PC-3 (cell line): ENCODE data around the gene PBXIP1. TPM values are rescaled to one million over a fixed set of nuclear protein-coding genes. Genes with fewer than 3 reads are reported as not detected.

ENCODE experiments used
- ATAC-seq: fragments of 200-7000 bp; cut with Tn5 transposase; 2 replicates; pipeline ENCODE4 v1.9.1; 2020; ENCODE audit warnings: mild to moderate bottlenecking, moderate library complexity
- BruUV-seq: library from RNA; stranded (reverse); fragments of 400-500 nt; replicated peaks from 2 replicates; lab custom pipeline; 2021; lab: Mats Ljungman, UMichigan
- CTCF ChIA-PET: fragments of 300-600 bp; sonication (Branson Sonifier 250); formaldehyde crosslinking; loops from one replicate; lab custom pipeline; 2022; ENCODE audit warnings: antibody characterized with exemption; lab: Charles Lee
- POLR2A ChIA-PET: fragments of 300-600 bp; sonication (Branson Sonifier 250); formaldehyde crosslinking; loops from one replicate; lab custom pipeline; 2022; ENCODE audit warnings: antibody characterized with exemption; ENCODE audit not compliant: unreplicated experiment; lab: Charles Lee
- DNase-seq: peaks from one replicate; pipeline ENCODE4 v3.0.0-alpha.2; 2015
- H2AFZ ChIP-seq: fragments of 300-600 bp; sonication (generic); 2 replicates; pipeline ENCODE4 v1.6.0; 2016; ENCODE audit warnings: antibody characterized with exemption, low read length
- H3F3A ChIP-seq: fragments of 300-600 bp; sonication (generic); one replicate; pipeline ENCODE4 v1.6.0; 2017; ENCODE audit warnings: antibody characterized with exemption, low read length, control low read depth, mild to moderate bottlenecking; ENCODE audit not compliant: unreplicated experiment
- H3K27ac ChIP-seq: fragments of 300-600 bp; sonication (generic); 2 replicates; pipeline ENCODE4 v1.5.1; 2016; ENCODE audit warnings: mild to moderate bottlenecking, low read length
- H3K27me3 ChIP-seq: fragments of 300-600 bp; sonication (generic); 2 replicates; pipeline ENCODE4 v1.6.1; 2016; ENCODE audit warnings: low read length, mixed read lengths
- H3K36me3 ChIP-seq: fragments of 300-600 bp; sonication (generic); 2 replicates; pipeline ENCODE4 v1.6.1; 2016; ENCODE audit warnings: low read depth, mixed run types, low read length, mixed read lengths
- H3K4me1 ChIP-seq: fragments of 300-600 bp; sonication (generic); 2 replicates; pipeline ENCODE4 v1.5.1; 2016; ENCODE audit warnings: low read length; ENCODE audit not compliant: insufficient read depth
- H3K4me2 ChIP-seq: fragments of 300-600 bp; sonication (generic); 2 replicates; pipeline ENCODE4 v1.6.0; 2016; ENCODE audit warnings: low read length
- H3K4me3 ChIP-seq: fragments of 300-600 bp; sonication (generic); 2 replicates; pipeline ENCODE4 v1.5.1; 2016; ENCODE audit warnings: mild to moderate bottlenecking, low read length, mixed read lengths
- H3K79me2 ChIP-seq: fragments of 300-600 bp; sonication (generic); 2 replicates; pipeline ENCODE4 v1.6.1; 2017; ENCODE audit warnings: low read length, mixed read lengths
- H3K9ac ChIP-seq: fragments of 300-600 bp; sonication (generic); 2 replicates; pipeline ENCODE4 v1.6.0; 2016; ENCODE audit warnings: mild to moderate bottlenecking, low read length
- H3K9me2 ChIP-seq: fragments of 300-600 bp; sonication (generic); replicated peaks from 2 replicates; pipeline ENCODE4 v1.6.1; 2016; ENCODE audit warnings: mixed run types, low read length, mixed read lengths
- H3K9me3 ChIP-seq: fragments of 300-600 bp; sonication (generic); 2 replicates; pipeline ENCODE4 v1.6.1; 2016; ENCODE audit warnings: low read length, mixed read lengths
- H4K20me1 ChIP-seq: fragments of 300-600 bp; sonication (generic); 2 replicates; pipeline ENCODE4 v1.6.1; 2016; ENCODE audit warnings: low read length, mixed read lengths
- CTCF ChIP-seq: fragments of 300-600 bp; sonication (generic); conservative IDR thresholded peaks from 2 replicates; pipeline ENCODE4 v1.5.1; 2017; ENCODE audit warnings: antibody characterized with exemption, low read depth, mild to moderate bottlenecking, low read length
- EZH2 ChIP-seq: fragments of 300-600 bp; sonication (generic); IDR thresholded peaks from one replicate; pipeline ENCODE4 v1.6.1; 2017; ENCODE audit warnings: antibody characterized with exemption, mild to moderate bottlenecking, low read length; ENCODE audit not compliant: unreplicated experiment
- EZH2phosphoT487 ChIP-seq: fragments of 300-600 bp; sonication (generic); IDR thresholded peaks from 2 replicates; pipeline ENCODE4 v1.6.1; 2018; ENCODE audit warnings: mild to moderate bottlenecking, antibody characterized with exemption, low read length, borderline replicate concordance
- intact Hi-C: fragments of 100-400 bp; cut with micrococcal nuclease; formaldehyde crosslinking; loops from 2 replicates; pipeline ENCODE4 v1.9.0; 2023
- total RNA-seq: library from RNA; depleted of rRNA; stranded (reverse); fragments of >200 nt; gene quantifications from 2 replicates; pipeline ENCODE4 v1.2.3, GENCODE V29; 2014

The PBXIP1 gene
- total RNA-seq, 1 experiment from 2014 or later, result 35.4 TPM

GRCh38 chr1:154902938-154903566, 52.8 kb downstream of the PBXIP1 start:
- H4K20me1 ChIP-seq, result no peaks in the 10 kb centered on the region
- CTCF ChIA-PET, result no interaction called here
- H3K4me1 ChIP-seq, result no peaks in the 10 kb centered on the region
- no peaks in the 10 kb centered on the region for H3K79me2 ChIP-seq
- BruUV-seq, result no TSS peak
- no peak overlapping the region for H3K4me2 ChIP-seq
- H3K9me3 ChIP-seq, result no peaks in the 10 kb centered on the region
- intact Hi-C loops, result no loop called here
- DNase-seq, result no peak
- no peak overlapping the region for H3K9ac ChIP-seq
- H3F3A ChIP-seq, result no peaks in the 10 kb centered on the region
- H3K27me3 ChIP-seq, result no peaks in the 10 kb centered on the region
- no peak overlapping the region for H3K27ac ChIP-seq
- no peak overlapping the region for H2AFZ ChIP-seq
- ATAC-seq, result no peak
- H3K9me2 ChIP-seq, result no peaks in the 10 kb centered on the region
- no peak overlapping the region for H3K4me3 ChIP-seq
- H3K36me3 ChIP-seq, result no peaks in the 10 kb centered on the region
- TF ChIP-seq EZH2, result no peak
- no peak for TF ChIP-seq CTCF
- TF ChIP-seq EZH2phosphoT487, result no peak
- POLR2A ChIA-PET, result no interaction called here

GRCh38 chr1:154901591-154901990, 54.3 kb downstream of the PBXIP1 start:
- Histone ChIP-seq H3K27me3 (no peaks in the 10 kb centered on the region), H3K4me3 (no peak overlapping the region), H3K4me1 (no peaks in the 10 kb centered on the region), H3K36me3 (no peaks in the 10 kb centered on the region), H4K20me1 (no peaks in the 10 kb centered on the region), H2AFZ (no peak overlapping the region), H3K9me2 (no peaks in the 10 kb centered on the region), H3K9me3 (no peaks in the 10 kb centered on the region), H3F3A (no peaks in the 10 kb centered on the region), H3K79me2 (no peaks in the 10 kb centered on the region), H3K4me2 (no peak overlapping the region), H3K9ac (no peak overlapping the region), H3K27ac (no peak overlapping the region)
- intact Hi-C loops, result no loop called here
- TF ChIP-seq EZH2 (no peak), CTCF (no peak), EZH2phosphoT487 (no peak)
- DNase-seq (no peak), ATAC-seq (no peak)
- ChIA-PET POLR2A (interaction anchor here (0.7 kb wide), 1 partner anchor 129 kb away, joined by 11 read pairs; no protein-coding TSS in a partner anchor), CTCF (no interaction called here)
- no TSS peak for BruUV-seq

- no peak for ATAC-seq
- ChIA-PET POLR2A (no interaction called here), CTCF (no interaction called here)
- Histone ChIP-seq H3K9me3 (no peaks in the 10 kb centered on the region), H3K9me2 (no peaks in the 10 kb centered on the region), H3K36me3 (no peaks in the 10 kb centered on the region), H2AFZ (no peak overlapping the region), H3K27me3 (no peaks in the 10 kb centered on the region), H3K9ac (no peak overlapping the region), H3K4me2 (no peak overlapping the region), H4K20me1 (no peaks in the 10 kb centered on the region), H3K27ac (no peak overlapping the region), H3K4me3 (no peak overlapping the region), H3F3A (no peaks in the 10 kb centered on the region), H3K4me1 (no peaks in the 10 kb centered on the region), H3K79me2 (no peaks in the 10 kb centered on the region)
- TF ChIP-seq EZH2, result no peak
- TF ChIP-seq EZH2phosphoT487, result no peak
- no peak for TF ChIP-seq CTCF
- no peak for DNase-seq
- no TSS peak for BruUV-seq
- intact Hi-C loops, result no loop called here
These were observed 56.9 kb downstream of the PBXIP1 start for GRCh38 chr1:154899041-154899440.
